ENCODE results near the gene OR6S1. TPM values are rescaled to one million over a fixed set of nuclear protein-coding genes. Genes with fewer than 3 reads are reported as not detected.
"Not testable (repeated sequence)": the region's sequence is repeated elsewhere in the genome, so short reads cannot be mapped to it uniquely, and the experiment has no call there.

OR6S1 gene
- total RNA-seq, 1 donor from 2014 or later: not detected

DNA sequence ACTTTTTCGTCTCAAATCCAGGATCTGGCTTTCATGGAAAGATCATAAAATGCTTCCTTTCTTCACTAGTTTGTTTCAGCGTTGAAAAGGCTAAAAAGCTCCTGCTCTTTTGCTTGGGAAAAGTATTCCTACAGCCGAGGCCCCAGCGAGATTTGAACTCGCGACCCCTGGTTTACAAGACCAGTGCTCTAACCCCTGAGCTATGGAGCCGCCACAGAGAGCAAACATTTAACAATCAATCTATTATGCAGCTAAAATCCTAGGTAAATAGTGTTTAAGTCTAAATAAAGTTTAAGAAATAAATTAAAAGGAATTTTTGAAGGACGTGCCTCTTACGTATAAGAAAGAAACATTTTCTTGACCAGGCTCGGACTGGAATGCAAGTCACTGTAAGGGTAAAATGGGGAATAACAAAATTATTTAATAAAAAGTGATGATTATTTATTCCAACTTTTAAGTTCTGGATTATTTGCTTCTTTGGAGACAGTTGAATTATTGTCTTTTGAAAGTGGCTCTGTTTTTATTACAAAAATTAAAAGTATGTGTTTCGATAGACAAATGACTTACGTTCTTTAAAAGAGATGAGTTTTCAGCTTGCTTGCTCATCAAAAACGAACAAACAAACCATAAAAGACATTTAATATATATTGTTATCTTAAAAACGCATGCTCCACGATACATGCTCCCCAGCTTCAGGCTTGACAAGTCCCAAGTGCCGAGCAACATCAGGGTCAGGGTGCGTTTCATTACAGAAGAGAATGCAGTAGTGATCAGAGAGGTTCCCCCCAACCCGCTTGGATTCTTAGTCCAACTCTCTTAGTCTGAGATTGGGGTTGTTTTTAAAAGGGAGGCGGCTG lies 10.2 kb downstream of the OR6S1 start:
- no peak for DNase-seq (ENCODE audit: low spot score)

DNA sequence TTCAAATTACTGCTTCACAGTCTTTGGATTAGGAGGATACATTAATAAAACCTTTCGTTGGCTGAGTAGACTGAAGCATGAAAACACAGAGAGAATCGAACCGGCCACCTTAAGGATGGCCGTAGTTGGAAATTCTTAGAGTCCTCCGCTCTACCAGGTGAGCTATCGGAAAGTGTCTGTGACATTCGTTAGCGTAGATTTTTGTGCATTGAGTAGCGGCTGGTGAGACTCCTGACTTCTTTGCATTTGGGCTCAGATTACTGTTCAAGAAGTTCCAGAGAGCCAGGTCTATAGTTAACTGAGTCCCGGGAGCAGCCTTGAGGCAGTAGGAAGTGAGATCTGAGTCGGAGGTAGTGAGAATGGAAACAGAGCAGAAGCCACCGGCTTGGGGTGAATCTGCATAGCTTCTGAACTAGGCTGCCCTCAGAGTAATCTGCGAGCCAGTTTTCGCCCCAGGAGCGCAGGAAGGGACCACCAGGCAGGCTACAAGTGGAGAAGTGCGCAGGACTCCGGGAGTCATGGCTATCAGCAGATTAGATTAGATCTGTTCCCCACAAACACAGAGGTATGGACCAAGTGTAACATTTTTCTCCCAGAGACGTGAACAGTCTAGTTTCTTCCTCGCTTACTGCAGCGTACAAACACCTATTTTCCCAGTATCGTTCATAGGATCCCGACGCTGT lies 11.0 kb downstream of the OR6S1 start:
- DNase-seq (ENCODE audit: low spot score): no peak

DNA sequence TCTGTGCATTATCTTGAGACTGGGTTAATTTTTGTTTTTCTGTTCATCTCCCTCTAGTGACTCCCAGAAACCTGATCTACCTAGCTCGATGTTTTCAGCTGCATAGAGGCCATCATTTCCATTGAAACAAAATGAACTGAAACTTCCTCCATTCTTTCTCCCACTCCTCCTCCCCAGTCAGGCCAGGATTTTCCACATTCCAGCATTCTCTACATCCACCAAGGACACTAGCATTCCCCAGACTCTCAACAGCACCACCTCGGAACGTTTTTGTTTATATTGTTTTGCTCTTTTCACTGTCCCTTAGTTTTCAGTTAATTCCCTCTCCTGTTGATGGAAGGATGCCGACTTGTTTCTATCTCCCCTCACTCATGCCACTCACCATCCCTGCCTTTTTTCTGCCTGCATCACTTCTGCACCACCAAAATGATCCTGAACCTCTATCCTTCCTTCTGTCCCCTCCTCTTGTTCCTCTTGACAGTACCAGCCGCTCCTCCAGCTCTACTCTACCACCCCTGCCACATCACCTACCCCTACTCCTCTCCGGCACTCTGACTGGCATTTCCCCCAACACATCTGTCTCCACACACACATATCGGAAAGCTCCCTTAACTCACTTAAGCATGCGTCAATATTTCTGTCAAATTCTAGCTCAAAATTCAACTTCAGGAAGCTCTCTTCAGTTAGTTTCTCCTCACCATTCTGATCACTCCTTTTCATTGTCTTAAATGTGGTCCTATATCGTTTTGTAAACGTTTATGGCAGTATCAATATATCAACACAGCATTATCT lies 13.2 kb downstream of the OR6S1 start:
- no peak for DNase-seq (ENCODE audit: low spot score)

DNA sequence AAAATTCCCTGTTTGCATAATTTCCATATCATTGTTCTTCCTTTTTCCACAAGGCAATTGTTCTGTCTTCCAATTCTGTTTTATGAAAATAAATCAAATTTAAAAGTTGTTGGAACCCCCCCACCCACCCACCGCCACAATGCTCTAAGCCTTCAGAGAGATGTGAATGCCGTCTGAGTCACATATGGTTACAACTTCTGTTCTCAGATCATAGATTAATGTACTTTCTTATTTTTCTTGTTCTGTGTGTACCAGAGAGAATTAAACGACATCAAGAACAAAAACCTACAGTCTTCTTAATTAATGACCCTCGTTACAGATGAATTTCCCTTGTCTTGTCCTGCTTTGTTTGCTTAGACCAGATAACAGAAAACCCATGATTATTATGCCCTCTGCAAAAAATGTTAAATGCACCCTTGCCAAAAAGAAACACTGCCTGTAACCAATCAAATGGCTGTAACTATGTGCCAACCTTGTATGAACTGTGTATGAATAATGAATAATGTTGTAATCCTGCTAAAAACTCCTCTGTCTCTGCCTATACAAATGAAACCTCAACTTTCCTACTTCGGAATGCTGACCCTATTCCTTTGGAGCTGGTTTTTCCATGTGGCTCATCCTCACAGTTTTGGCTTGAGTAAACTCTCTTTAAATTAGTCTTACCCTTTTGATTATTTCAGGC lies 14.0 kb downstream of the OR6S1 start:
- no peak for DNase-seq (ENCODE audit: low spot score)

DNA sequence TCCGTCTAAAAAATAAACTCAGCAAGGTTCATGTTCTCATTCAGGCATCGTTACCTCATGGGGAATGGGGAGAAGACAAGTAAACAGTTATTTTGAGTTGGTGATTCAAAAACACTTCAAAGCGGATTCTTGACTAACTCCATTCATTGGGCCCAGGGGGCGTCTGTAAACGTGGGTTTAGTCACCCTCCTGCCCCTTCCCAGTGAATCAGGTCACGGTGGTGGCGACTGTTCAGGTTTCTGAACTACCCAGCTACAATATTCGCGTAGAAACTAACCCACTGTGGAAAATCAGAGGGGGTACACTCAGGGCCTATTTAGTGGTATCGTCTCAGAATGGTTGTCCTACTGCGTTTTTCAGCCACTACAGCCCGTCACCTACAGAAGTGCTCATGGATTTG lies 15.2 kb downstream of the OR6S1 start:
- no peak for DNase-seq (ENCODE audit: low spot score)

DNA sequence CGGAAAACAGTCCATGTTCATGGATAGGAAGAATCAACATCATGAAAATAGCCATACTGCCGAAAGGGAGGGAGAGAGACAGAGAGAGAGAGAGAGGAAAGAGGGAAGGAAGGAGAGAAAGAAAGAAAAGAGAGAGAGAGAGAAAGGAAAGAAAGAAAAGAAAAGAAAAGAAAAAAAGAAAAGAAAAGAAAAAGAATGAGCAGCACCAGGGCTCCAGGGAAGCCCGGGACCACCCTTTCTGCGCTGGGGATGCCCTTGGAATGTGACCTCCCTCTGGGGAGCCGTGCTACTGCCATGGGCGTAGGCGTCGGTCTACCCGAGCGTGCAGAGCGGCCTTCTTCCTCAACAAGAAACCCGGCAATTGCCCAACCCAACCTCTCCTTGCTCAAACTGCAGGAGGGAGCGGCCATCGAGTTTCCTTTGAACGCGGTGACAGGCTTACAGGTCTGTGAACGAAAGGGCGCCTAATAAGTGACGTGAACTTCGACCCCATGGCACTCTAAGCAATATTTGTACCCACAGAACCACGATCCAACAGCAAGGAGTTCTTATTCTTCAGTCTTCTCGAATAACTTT lies 16.9 kb downstream of the OR6S1 start:
- DNase-seq (ENCODE audit: low spot score): peak; percentile 67

DNA sequence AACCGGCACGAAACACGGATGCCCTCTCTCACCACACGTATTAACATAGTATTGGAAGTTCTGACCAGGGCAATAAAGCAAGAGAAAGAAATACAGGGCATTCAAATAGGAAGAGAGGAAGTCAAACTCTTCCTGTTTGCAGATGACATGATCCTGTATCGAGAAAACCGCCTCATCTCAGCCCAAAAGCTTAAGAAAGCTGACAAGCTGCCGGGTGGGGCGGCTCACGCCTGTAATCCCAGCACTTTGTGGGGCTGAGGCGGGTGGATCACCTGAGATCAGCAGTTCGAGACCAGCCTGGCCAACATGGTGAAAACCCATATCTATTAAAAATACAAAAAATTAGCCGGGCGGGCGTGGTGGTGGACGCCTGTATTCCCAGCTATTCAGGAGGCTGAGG lies 17.7 kb downstream of the OR6S1 start:
- no peak for DNase-seq (ENCODE audit: low spot score)

DNA sequence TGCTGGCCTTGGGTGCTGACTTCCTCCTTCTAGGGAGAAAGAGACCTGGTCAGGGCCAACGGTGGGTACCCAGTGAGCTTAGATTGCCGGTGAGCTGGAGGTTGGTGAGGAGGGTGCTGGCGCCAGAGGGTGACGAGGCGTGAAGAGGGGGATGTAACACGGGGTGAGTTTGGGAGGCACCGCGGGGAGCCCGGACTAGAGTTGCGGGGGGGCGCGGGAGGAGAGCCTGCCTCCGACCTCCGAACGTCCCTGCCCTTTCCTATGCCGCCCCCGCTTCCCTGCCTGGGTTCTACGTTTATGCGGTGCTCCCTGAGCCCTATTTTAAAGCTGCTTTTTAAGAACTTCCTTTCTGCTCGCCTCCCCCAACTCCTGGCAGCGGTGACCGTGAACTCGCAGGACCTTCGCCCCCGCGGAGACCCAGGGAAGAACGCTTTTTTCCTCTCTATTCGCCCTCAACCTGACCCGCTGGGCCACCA lies 18.6 kb downstream of the OR6S1 start:
- no peak for DNase-seq (ENCODE audit: low spot score)

DNA sequence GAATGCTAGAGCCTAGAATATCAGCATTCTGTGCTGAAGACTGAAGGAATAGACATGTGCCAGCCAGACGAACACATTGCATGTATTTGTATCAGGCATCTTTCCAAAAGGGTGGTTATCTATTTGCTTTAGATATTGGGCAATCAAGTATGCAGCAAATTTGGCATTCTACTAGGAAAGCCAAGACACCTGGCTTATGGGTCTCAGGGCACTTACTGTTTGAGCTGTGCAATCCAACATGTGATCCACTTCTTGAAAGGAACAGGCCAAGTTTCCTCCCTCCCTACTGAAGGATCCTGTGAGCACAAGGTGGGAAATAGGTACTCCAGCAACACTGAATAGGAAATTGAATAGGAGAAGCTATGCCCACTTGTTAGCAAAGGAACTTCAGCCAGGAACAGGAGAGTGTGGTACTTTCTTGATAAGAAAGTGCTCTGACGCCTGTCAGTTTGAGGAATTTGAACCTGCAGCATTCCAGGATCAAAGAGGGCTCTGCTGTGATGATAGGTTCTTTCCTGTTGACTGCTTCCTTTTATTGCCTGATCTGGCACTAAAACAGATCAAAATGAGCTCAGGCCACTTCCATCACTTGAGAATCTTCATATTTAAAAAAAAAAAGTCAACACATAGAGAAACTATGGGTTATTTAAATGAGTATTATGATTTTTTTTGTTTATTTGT lies 20.6 kb downstream of the OR6S1 start:
- no peak for DNase-seq (ENCODE audit: low spot score)

DNA sequence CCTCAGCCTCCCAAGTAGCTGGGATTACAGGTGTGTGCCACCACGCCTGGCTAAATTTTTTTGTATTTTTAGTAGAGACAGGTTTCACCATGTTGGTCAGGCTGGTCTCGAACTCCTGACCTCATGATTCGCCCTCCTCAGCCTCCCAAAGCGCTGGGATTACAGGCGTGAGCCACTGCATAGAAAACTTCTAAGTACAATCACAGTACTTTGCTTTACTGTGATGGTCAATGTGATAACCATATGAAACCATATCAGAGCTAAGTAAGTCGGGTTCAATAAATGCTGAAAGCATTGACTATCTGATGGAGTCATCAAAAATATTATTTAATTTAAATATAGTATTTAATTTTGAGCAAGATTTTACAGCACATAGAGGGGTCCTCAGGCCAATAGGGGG lies 21.8 kb downstream of the OR6S1 start:
- DNase-seq (ENCODE audit: low spot score): not testable (repeated sequence)

DNA sequence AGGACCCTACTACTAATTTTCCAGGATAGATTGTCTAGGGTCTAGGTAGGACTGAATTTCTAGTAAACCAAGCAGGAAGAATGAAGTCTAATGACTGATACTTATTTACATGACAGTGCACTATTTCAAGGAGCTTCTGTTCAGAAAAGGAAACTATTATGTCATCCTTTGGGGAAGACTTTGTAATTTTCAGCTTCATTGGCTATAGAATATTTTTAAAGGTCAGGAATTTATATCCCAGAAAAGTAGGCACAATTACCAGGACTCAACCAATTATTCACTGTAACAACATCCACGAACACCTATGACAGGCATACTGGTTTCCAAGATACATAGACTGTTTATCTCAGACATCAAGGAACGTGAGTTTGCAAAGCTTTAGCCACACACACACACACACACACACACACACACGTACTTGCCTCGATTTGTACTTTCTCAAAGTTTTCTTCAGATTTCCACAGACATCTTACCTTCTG lies 23.2 kb downstream of the OR6S1 start:
- DNase-seq (ENCODE audit: low spot score): no peak

DNA sequence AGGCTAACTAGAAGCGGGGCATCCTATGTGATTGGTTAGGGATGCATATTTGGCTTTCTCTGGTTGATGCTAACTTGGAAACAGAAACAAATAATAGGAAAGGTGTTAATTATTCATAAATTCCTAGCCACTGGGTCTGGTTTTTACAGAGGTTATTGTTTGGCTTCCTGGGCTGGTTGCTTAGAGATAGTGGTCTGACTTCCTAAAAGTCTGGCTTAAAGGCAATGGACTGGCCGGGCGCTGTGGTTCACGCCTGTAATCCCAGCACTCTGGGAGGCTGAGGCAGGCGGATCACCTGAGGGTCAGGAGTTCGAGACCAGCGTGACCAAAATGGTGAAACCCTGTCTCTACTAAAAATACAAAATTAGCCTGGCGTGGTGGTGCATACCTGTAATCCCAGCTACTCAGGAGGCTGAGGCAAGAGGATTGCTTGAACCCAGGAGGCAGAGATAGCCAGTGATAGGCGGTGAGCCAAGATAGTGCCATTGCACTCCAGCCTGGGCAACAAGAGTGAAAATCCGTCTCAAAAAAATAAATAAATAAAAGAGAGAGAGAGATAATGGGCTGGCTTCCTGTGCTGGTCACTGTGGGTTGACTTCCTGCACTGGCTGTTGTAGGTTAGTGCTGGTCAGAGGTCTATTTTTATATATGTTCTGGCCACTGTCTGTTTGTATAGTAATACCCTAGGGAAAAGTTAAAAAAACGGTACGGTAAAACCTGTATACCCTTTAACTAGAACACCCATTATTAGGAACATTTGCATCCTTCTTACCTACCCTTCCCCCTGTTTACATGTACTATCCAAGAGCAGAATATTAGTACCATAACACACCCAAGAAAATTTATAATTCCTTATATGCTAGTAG lies 24.1 kb downstream of the OR6S1 start:
- no peak for DNase-seq (ENCODE audit: low spot score)

DNA sequence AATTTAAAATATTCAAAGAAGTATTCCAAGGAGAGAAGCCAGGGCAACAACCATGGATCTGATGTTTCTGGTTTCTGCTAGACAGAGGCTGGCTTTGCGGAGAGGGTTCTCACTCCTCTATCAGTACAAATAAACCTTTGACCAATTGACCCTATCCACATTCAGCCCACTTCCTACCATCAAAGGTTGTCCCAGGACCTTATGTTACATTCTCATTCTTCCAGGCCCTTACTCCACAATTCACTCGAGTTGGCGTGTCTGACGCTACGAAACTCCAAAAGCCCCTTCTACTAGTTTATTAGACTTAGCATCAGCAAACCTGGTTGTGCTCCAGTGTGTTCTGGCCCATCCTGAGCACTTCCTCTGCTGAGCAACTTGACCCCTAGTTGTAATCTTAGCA lies 25.5 kb downstream of the OR6S1 start:
- DNase-seq (ENCODE audit: low spot score): no peak

DNA sequence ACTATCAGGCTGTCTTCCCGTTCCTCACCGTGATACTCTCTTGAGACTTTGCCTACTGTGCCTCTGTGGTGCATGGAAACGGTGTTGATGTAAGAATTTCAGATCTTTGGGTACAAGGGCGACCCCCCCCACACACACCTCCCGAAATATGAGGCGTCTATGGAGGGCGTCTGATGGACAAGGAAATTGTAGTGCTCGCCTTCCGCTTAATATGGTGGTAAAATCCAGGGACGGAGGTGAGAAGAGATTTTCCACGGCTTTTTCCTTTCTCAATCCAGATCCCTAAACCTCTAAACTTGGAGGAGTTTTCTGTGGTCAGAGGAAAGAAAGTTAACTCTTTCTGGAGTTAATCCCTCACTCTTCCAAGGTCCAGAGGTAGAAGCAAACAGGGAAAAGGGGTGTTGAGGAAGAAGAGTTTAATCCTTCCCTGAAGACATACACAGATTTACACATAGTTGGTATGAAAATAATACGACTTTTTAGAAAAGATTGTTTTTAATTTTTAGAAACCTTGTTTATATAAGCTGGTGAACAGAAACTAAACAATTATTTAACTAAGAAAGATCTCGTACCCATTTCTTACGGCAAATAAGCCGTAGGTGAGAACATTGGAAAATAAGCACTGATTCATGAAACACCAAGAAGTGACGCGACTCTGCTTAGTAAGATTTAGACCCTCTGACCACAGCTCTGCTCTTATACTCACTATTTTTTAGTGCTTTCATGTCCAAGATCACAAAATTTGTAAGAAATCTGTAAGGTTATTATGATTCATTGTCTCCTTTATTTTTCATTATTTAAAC lies 27.3 kb downstream of the OR6S1 start:
- DNase-seq (ENCODE audit: low spot score): no peak

DNA sequence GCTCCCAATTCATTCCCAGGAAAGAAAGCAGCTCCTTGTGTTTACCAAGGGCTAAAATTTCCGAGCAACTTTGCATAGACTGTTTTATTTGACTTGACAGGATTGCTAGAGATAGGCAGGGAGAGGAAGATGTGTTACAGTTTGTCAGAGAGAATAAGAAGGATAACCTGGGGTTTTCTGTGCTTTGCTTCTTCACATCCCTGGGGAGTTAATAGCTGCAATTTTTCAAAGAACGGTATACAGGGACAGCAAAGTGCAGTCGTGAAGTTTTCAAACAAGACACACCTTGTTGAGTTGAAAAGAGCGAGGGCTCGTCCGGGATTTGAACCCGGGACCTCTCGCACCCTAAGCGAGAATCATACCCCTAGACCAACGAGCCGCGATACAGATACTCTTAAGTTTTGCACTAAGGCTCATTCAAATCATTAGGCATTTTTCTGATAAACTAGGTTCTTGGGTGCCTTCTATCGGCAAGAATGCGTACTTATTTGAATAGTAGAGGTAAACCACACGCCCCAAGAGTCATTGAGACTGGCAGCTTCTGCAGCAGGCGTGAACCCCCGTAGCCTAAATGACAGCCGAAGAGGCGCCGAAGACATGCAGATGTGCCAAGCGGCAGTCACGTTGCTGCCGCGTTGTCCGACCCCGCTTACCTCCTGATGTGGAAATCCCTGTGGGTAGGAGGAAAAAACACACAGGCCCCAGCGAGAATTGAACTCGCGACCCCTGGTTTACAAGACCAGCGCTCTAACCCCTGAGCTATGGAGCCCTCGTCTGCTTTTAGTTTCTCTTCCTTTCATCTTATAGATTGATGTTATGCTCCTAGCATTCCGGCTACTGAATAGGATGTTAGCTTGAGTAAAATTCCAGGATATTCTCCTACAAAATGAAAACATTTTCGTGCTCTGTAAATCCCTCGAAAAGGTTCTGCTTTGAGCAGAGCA lies 28.1 kb downstream of the OR6S1 start:
- DNase-seq (ENCODE audit: low spot score): peak; percentile 85

DNA sequence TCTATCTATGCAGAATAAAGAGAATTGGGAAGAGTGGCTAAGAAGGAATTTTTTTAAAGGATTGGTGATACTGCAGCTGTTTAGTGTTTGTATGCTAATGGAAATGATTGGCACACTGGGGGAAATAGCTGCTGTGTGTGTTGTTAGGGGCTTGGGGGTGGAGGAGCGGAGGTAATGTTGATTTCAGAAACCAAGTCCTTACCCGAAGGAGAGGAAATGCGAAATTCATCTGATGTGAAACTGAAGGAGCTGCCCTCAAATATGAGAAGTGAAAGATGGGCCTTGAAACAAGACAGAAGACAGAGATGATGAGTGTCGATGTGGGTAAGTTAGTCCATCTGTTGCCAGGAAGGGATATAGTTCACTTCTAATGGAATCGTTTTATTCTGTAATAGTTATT lies 29.1 kb downstream of the OR6S1 start:
- DNase-seq (ENCODE audit: low spot score): no peak

DNA sequence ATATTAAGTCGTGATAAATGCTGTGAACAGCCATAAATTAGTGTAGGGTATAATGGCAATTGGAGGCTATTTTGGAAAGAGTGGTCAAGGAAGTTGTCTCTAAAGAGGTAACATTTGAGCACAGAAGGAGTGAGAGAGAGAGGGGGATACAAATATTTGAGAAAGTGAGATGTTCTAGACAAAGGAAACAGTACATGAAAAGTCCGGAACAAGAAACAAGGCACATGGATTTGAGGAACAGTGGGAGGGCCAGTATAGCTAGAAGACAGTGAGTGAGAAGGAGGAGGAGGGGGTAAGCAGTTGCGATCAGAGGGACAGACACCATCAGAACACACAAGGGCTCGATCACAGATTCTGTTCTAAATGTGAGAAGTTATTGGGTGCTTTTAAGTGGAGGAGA lies 30.2 kb downstream of the OR6S1 start:
- DNase-seq (ENCODE audit: low spot score): no peak
